WI38 (cell line): ENCODE measurements around the gene RREB1.

ENCODE experiments used
- H3K4me3 ChIP-seq: 2 replicates; pipeline ENCODE4 v1.5.1; 2011; ENCODE audit warnings: low read depth, mild to moderate bottlenecking, control low read depth, low read length
- CTCF ChIP-seq: IDR thresholded peaks from 2 replicates; pipeline ENCODE4 v1.5.1; 2012; ENCODE audit warnings: low read depth, mild to moderate bottlenecking, control low read depth, low read length

The RREB1 gene

DNA sequence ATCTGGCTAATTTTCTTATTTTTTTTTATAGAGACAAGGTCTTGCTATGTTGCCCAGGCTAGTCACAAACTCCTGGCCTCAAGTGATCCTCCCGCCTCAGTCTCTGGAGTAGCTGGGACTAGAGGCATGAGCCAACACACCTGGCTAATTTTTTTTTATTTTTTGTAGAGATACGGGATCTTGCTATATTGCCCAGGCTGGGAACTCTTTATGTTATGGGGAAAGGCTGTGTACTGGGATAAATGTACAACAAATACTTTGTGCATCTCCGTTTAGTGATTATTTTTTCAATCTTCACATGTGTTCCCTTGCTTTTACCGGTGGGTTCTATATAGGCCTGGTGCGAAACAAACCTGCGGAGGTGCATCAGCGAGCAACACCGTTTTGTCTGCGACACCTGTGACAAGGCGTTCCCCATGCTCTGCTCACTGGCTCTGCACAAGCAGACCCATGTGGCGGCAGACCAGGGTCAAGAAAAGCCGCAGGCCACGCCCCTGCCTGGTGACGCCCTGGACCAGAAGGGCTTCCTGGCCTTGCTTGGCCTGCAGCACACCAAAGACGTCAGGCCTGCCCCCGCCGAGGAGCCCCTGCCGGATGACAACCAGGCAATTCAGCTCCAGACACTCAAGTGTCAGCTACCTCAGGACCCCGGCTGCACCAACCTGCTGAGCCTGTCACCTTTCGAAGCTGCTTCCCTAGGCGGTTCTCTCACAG is 121.1 kb downstream of the RREB1 start:
- TF ChIP-seq CTCF = no peak
- H3K4me3 ChIP-seq = no peak overlapping the region

- H3K4me3 ChIP-seq = no peak overlapping the region
- no peak for TF ChIP-seq CTCF
Observed at GRCh38 chr6:7229376-7230326, 121.9 kb downstream of the RREB1 start.

DNA sequence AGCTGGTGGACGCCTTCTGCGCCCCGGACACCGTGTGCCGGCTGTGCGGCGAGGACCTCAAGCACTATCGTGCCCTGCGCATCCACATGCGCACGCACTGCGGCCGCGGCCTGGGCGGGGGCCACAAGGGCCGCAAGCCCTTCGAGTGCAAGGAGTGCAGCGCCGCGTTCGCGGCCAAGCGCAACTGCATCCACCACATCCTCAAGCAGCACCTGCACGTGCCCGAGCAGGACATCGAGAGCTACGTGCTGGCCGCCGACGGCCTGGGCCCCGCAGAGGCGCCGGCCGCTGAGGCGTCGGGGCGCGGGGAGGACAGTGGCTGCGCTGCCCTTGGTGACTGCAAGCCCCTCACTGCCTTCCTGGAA is 122.5 kb downstream of the RREB1 start:
- TF ChIP-seq CTCF = no peak
- no peak overlapping the region for H3K4me3 ChIP-seq

- H3K4me3 ChIP-seq = no peak overlapping the region
- no peak for TF ChIP-seq CTCF
Observed at GRCh38 chr6:7230956-7231713, 123.4 kb downstream of the RREB1 start.

GRCh38 chr6:7232351-7232750 is 124.6 kb downstream of the RREB1 start:
- H3K4me3 ChIP-seq = no peak overlapping the region
- TF ChIP-seq CTCF = no peak

- no peak for TF ChIP-seq CTCF
- no peak overlapping the region for H3K4me3 ChIP-seq
Observed at GRCh38 chr6:7234547-7234946, 126.8 kb downstream of the RREB1 start.
